Neuronal stem cell (in vitro differentiated cells): ENCODE results near the gene OOSP1.

Experiments used
- DNase-seq: peaks from one replicate; pipeline ENCODE4 v3.0.0-alpha.2; 2013; ENCODE audit warnings: low spot score
- H2AFZ ChIP-seq: one replicate; pipeline ENCODE4 v1.6.1; 2013; ENCODE audit warnings: mild to moderate bottlenecking, low read length, inconsistent platforms
- H2AK5ac ChIP-seq: 2 replicates; pipeline ENCODE4 v1.6.1; 2013; ENCODE audit warnings: low read depth, mild to moderate bottlenecking, inconsistent platforms, low read length, moderate library complexity, mixed read lengths
- H2BK120ac ChIP-seq: 2 replicates; pipeline ENCODE4 v1.6.1; 2013; ENCODE audit warnings: low read depth, mild to moderate bottlenecking, inconsistent platforms, low read length, moderate library complexity, mixed read lengths
- H2BK12ac ChIP-seq: one replicate; pipeline ENCODE4 v1.6.1; 2013; ENCODE audit warnings: low read length, inconsistent platforms
- H2BK15ac ChIP-seq: 2 replicates; pipeline ENCODE4 v1.6.1; 2013; ENCODE audit warnings: mild to moderate bottlenecking, low read length, inconsistent platforms, mixed read lengths
- H2BK5ac ChIP-seq: one replicate; pipeline ENCODE4 v1.6.1; 2013; ENCODE audit warnings: inconsistent platforms, mild to moderate bottlenecking, low read length, moderate library complexity
- H3K14ac ChIP-seq: one replicate; pipeline ENCODE4 v1.6.1; 2013; ENCODE audit warnings: low read length, inconsistent platforms
- H3K18ac ChIP-seq: 2 replicates; pipeline ENCODE4 v1.6.1; 2013; ENCODE audit warnings: low read length, inconsistent platforms
- H3K23ac ChIP-seq: 2 replicates; pipeline ENCODE4 v1.6.1; 2013; ENCODE audit warnings: low read depth, mild to moderate bottlenecking, mixed read lengths, low read length, inconsistent platforms; ENCODE audit not compliant: poor library complexity
- H3K27ac ChIP-seq: replicated peaks from 3 replicates; pipeline ENCODE4 v1.5.1; 2013; ENCODE audit warnings: low read length, inconsistent platforms
- H3K27me3 ChIP-seq, 3 experiments: 2 replicates each; pipeline ENCODE4 v1.6.1; 2013; ENCODE audit warnings: low read length in 3 of 3, mild to moderate bottlenecking in 2 of 3, inconsistent platforms in 1 of 3, low read depth in 1 of 3, mixed read lengths in 1 of 3, moderate library complexity in 1 of 3; ENCODE audit not compliant: control insufficient read depth in 3 of 3, insufficient read depth in 3 of 3
- H3K36me3 ChIP-seq, 2 donors: replicated peaks in 1 of 2; 2 replicates each; pipeline ENCODE4 v1.6.1; 2013; ENCODE audit warnings: low read length in 2 of 2; ENCODE audit not compliant: control insufficient read depth in 2 of 2, insufficient read depth in 2 of 2
- H3K4ac ChIP-seq: 2 replicates; pipeline ENCODE4 v1.6.1; 2013; ENCODE audit warnings: inconsistent platforms, mild to moderate bottlenecking, low read length, moderate library complexity
- H3K4me1 ChIP-seq, 2 donors: 1 replicate in 1 of 2; 2 replicates in 1 of 2; pipeline ENCODE4 v1.6.1; 2013; ENCODE audit warnings: low read length in 2 of 2, low read depth in 1 of 2; ENCODE audit not compliant: control insufficient read depth in 2 of 2, insufficient read depth in 1 of 2
- H3K4me2 ChIP-seq: one replicate; pipeline ENCODE4 v1.6.1; 2013; ENCODE audit warnings: mild to moderate bottlenecking, low read length, inconsistent platforms; ENCODE audit not compliant: insufficient read depth, poor library complexity, severe bottlenecking
- H3K4me3 ChIP-seq, 2 donors: 2 replicates each; pipeline ENCODE4 v1.5.1; 2013; ENCODE audit warnings: low read length in 2 of 2, mild to moderate bottlenecking in 2 of 2, inconsistent platforms in 1 of 2, moderate library complexity in 1 of 2
- H3K79me1 ChIP-seq: one replicate; pipeline ENCODE4 v1.6.1; 2013; ENCODE audit warnings: low read depth, mild to moderate bottlenecking, inconsistent platforms, low read length, moderate library complexity
- H3K9ac ChIP-seq: one replicate; pipeline ENCODE4 v1.6.1; 2013; ENCODE audit warnings: mild to moderate bottlenecking, low read depth, low read length, inconsistent platforms; ENCODE audit not compliant: poor library complexity
- H3K9me3 ChIP-seq, 2 donors: replicated peaks in 1 of 2; 2 replicates each; pipeline versions ENCODE3 to v1.6.1; 2013; ENCODE audit warnings: low read length in 2 of 2, mild to moderate bottlenecking in 2 of 2, inconsistent platforms in 1 of 2, low read depth in 1 of 2, mixed read lengths in 1 of 2, moderate library complexity in 1 of 2; ENCODE audit not compliant: control insufficient read depth in 2 of 2, insufficient read depth in 1 of 2
- H4K8ac ChIP-seq: one replicate; pipeline ENCODE4 v1.6.1; 2013; ENCODE audit warnings: low read depth, mild to moderate bottlenecking, inconsistent platforms, low read length, moderate library complexity
- H4K91ac ChIP-seq: one replicate; pipeline ENCODE4 v1.6.1; 2013; ENCODE audit warnings: low read length, low read depth, mild to moderate bottlenecking, inconsistent platforms; ENCODE audit not compliant: poor library complexity
- WGBS, 2 donors: extraction: QIAGEN DNeasy Blood & Tissue Kit; methylation state at CpG; one replicate each; pipeline ENCODE4 v1.1.7; 2013; ENCODE audit warnings: missing lambda C conversion rate in 2 of 2, mixed read lengths in 1 of 2; ENCODE audit not compliant: insufficient read length in 2 of 2, insufficient replicate concordance in 1 of 2; ENCODE audit errors: extremely low coverage in 2 of 2; 5-methylcytosine and 5-hydroxymethylcytosine counted together

Gene OOSP1

GRCh38 chr11:59943997-59944714 lies 5.9 kb downstream of the OOSP1 start:
- WGBS, 2 donors, result 94% methylated on average over 1 of the region's 3 CpGs; no CpG with 5 or more reads in 1 of the 2 donors
- no peak overlapping the region for H2AK5ac ChIP-seq
- H2BK15ac ChIP-seq, result no peak overlapping the region

GRCh38 chr11:59944720-59945119 lies 6.5 kb downstream of the OOSP1 start:
- no peak overlapping the region for H3K9ac ChIP-seq
- H2AK5ac ChIP-seq, result no peak overlapping the region
- no peak overlapping the region for H4K91ac ChIP-seq
- H2BK15ac ChIP-seq, result no peak overlapping the region
- no peaks in the 10 kb centered on the region for H3K79me1 ChIP-seq
- no peak overlapping the region for H2AFZ ChIP-seq
- H3K4me3 ChIP-seq, result no peak overlapping the region
- H3K4ac ChIP-seq, result no peak overlapping the region
- H3K4me2 ChIP-seq, result no peak overlapping the region
- no peak overlapping the region for H3K18ac ChIP-seq
- WGBS, 2 donors, result no CpG with 5 or more reads among the region's 2 CpGs
- DNase-seq, result no peak
- H2BK5ac ChIP-seq, result no peak overlapping the region
- H3K23ac ChIP-seq, result no peak overlapping the region
- no peak overlapping the region for H2BK120ac ChIP-seq
- no peaks in the 10 kb centered on the region for H3K4me1 ChIP-seq
- H3K27me3 ChIP-seq, result no peaks in the 10 kb centered on the region
- H3K14ac ChIP-seq, result no peak overlapping the region
- no peaks in the 10 kb centered on the region for H3K36me3 ChIP-seq
- no peak overlapping the region for H4K8ac ChIP-seq
- no peak overlapping the region for H2BK12ac ChIP-seq
- H3K9me3 ChIP-seq, result peaks cover 0 to 3% of the 10 kb centered on the region in 2 donors
- H3K27ac ChIP-seq, result no peak overlapping the region

More at GRCh38 chr11:59943997-59944714, 5.9 kb downstream of the OOSP1 start:
- Histone ChIP-seq H4K8ac (no peak overlapping the region), H3K18ac (no peak overlapping the region), H2AFZ (no peak overlapping the region), H3K23ac (no peak overlapping the region), H3K36me3 (no peaks in the 10 kb centered on the region), H2BK120ac (no peak overlapping the region), H3K27ac (no peak overlapping the region), H2BK5ac (no peak overlapping the region), H3K27me3 (no peaks in the 10 kb centered on the region), H3K79me1 (no peaks in the 10 kb centered on the region), H3K4ac (no peak overlapping the region), H3K9ac (no peak overlapping the region), H3K4me3 (peak overlapping the region in 1 of 2 donors; percentile 68), H3K14ac (no peak overlapping the region), H3K9me3 (peaks cover 0 to 3% of the 10 kb centered on the region in 2 donors), H3K4me1 (no peaks in the 10 kb centered on the region), H2BK12ac (no peak overlapping the region), H3K4me2 (no peak overlapping the region), H4K91ac (no peak overlapping the region)
- DNase-seq, result no peak

GRCh38 chr11:59953463-59954218 lies 15.4 kb downstream of the OOSP1 start:
- no peak overlapping the region for H3K4me3 ChIP-seq
- WGBS, 2 donors, result no CpG with 5 or more reads among the region's 4 CpGs
- H4K91ac ChIP-seq, result no peak overlapping the region
- no peak overlapping the region for H3K23ac ChIP-seq
- H2BK5ac ChIP-seq, result no peak overlapping the region
- no peak for DNase-seq
- no peak overlapping the region for H3K18ac ChIP-seq
- H2BK15ac ChIP-seq, result no peak overlapping the region
- no peak overlapping the region for H2BK12ac ChIP-seq
- H3K9me3 ChIP-seq, result no peaks in the 10 kb centered on the region
- no peak overlapping the region for H3K4me2 ChIP-seq
- no peak overlapping the region for H4K8ac ChIP-seq
- H3K14ac ChIP-seq, result no peak overlapping the region
- no peak overlapping the region for H2AFZ ChIP-seq
- no peaks in the 10 kb centered on the region for H3K79me1 ChIP-seq
- no peak overlapping the region for H3K4ac ChIP-seq
- H2BK120ac ChIP-seq, result no peak overlapping the region
- no peaks in the 10 kb centered on the region for H3K36me3 ChIP-seq
- H3K27ac ChIP-seq, result no peak overlapping the region
- no peak overlapping the region for H2AK5ac ChIP-seq
- H3K4me1 ChIP-seq, result no peaks in the 10 kb centered on the region
- H3K27me3 ChIP-seq, result no peaks in the 10 kb centered on the region
- H3K9ac ChIP-seq, result no peak overlapping the region

GRCh38 chr11:59954219-59954847 lies 16.1 kb downstream of the OOSP1 start:
- no peak overlapping the region for H3K4me2 ChIP-seq
- no peaks in the 10 kb centered on the region for H3K36me3 ChIP-seq
- H2BK12ac ChIP-seq, result no peak overlapping the region
- H3K4ac ChIP-seq, result no peak overlapping the region
- H4K91ac ChIP-seq, result no peak overlapping the region
- no peak overlapping the region for H2BK120ac ChIP-seq
- no peak overlapping the region for H3K23ac ChIP-seq
- H3K14ac ChIP-seq, result no peak overlapping the region
- no peak overlapping the region for H3K27ac ChIP-seq
- no peak overlapping the region for H2BK5ac ChIP-seq
- no CpG with 5 or more reads among the region's 3 CpGs for WGBS, 2 donors
- no peak overlapping the region for H2BK15ac ChIP-seq
- no peaks in the 10 kb centered on the region for H3K4me1 ChIP-seq
- H2AK5ac ChIP-seq, result no peak overlapping the region
- no peak for DNase-seq
- H3K79me1 ChIP-seq, result no peaks in the 10 kb centered on the region
- no peak overlapping the region for H3K9ac ChIP-seq
- no peak overlapping the region for H3K4me3 ChIP-seq
- no peak overlapping the region for H2AFZ ChIP-seq
- H3K27me3 ChIP-seq, result no peaks in the 10 kb centered on the region
- H4K8ac ChIP-seq, result no peak overlapping the region
- H3K9me3 ChIP-seq, result no peaks in the 10 kb centered on the region
- no peak overlapping the region for H3K18ac ChIP-seq
